Femur (tissue), 1 donor: ENCODE measurements around the gene PICK1.
A peak's percentile ranks its signal among the peaks of the same experiment; 100 is the strongest.
"Not testable (repeated sequence)": the region's sequence is repeated elsewhere in the genome, so short reads cannot be mapped to it uniquely, and the experiment has no call there.

Experiments used
- DNase-seq: peaks from one replicate; pipeline ENCODE4 v3.0.0-alpha.2; 2017

PICK1 gene

DNA sequence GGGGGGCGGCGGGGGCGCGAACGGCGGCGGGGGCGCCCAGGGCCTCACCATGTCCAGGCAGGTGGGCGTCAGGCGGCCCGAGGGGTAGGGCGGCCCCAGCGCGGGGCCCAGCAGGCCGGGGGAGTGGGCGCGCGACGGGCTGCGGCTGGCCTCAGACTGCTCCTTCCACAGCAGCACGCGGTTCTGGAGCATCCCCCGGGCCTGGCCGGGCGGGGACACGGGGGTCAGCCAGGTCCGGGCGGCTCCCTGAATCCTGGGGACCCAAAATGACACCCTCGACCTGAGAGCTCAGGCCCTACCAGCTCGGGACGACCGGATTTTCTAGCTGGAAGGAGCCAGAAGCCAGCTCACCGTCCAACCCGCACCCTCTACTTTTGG is 32.3 kb downstream of the PICK1 start:
- no peak for DNase-seq

DNA sequence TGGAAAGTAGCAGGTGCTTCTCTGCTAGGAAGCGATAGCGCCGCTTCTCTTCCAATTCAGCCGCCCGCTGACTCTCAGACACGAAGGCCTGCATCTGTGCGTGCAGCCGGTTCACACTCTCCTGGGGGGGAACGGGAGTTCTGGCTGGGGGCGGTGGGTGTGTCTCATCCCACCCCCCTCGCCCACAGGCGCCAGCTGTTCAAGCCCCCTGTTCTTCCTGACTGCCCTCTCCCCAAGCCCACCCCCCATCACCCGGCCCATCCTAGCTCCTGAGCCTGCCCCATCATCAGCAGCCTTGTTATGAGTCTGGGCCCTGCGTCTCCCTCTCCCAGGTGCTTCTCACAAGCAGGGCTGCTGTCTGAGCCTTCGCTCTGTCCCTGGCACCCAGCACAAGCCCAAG is 39.9 kb downstream of the PICK1 start:
- DNase-seq: peak; percentile 8

DNA sequence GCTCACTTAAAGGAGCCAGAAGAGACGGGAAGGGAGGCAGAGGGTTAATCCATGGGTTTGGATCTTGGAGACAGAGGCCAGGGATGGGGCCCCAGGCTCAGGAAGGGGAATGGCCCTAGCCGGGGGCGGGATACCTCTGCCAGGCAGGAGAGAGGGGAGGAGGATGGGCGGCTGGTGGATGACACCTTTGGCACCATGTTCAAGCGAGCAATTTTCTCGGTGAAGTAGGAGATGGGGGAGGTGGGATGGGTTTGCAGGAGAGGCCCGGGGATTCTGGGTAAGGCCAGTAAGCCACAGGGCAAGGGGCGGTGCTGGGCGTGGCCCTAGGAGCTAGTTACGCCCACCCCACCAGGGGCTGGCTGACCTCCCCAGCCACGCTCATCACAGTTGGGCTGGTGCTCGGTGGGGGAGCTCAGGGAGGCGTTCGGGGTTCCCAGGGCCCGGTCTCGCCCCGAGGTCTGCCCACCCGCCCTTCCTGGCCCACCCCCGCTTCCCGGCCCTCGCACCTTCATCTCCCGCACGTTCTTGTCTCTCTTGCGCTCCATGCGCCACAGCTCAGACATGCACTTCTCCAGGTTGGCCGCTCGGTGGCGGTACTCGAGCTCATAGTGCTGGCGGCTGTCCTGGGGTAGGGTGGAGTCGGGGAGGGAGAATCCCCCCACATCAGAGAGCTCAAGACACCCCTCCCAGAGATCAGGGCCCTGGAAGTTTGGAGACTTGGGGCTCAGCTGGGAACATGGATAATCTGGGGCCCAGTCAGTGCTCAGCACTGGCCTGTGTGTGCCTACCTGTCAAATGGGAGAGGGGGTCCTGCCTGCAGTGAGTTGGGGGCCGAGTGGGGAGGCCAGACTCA is 40.6 kb downstream of the PICK1 start:
- peak; percentile 37 for DNase-seq

DNA sequence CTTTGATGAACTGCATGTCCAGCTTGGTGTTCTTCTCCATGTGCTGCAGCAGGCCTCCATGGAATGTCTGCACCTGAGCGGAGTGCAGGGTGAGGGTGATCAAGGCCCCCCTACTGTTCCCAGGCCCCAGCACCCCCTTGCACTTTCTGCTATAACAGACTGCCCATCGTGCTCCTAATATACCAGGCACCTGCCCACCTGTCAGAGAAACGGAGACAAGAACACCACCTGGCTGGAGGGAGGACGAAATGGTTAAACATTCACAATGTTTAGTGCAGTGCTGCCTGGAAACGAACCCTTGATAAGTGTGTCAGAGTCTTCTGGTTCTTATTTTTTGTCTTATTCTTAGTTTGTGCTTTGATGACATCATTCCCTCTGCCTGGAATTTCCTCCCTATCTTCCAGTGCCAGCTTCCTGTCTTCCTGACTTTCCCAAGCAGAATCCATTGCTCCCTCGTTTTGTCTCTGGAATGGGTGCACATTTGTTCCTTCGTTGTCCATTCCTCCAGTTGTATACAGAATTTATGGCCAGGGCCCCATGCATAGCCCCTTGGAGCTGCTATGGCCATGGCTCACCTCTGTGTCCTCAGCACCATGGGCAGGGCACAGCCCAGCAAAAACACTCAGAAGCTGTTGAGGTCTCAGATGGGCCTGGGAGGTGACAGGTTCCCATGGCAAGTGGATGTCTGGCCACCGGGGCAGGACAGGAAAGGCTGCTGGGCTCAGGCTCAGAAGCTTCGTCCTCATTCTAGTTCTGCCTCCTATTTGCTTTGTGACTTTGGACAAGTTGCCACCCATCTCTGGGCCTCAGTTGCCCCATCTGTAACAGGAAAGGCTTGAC is 41.4 kb downstream of the PICK1 start:
- DNase-seq: peak; percentile 20

DNA sequence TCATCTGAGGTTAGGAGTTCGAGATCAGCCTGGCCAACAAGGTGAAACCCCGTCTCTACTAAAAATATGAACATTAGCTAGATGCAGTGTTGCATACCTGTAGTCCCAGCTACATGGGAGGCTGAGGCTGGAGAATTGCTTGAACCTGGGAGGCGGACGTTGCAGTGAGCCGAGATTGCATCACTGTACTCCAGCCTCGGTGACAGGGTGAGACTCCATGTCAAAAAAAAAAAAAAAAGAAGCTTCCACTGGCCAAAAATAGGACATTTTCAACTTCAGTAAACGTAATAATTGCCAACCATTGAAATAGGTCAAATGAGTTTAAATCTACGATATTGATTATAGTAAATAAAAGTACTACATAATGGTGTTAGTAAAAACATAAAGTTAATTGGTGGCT is 46.4 kb downstream of the PICK1 start:
- no peak for DNase-seq

DNA sequence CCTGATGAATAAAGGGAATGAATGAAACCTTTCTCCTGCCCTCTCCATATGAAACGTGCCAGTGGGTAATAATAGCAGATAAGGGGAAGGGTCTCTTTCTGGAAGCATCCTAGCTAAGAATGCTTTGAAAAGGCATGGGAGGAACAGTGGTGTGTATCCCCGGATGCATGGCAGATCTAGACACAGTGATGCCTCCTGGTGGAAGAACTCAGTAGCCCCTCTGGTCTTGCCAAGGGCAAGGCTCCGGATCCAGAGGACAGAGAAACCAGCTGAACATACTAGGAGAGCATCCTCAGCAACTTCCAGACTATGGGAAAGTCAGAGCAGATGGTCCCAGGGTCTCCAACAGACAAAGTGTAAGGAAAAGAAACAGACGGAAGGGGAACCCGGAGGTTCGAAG is 46.9 kb downstream of the PICK1 start:
- no peak for DNase-seq

DNA sequence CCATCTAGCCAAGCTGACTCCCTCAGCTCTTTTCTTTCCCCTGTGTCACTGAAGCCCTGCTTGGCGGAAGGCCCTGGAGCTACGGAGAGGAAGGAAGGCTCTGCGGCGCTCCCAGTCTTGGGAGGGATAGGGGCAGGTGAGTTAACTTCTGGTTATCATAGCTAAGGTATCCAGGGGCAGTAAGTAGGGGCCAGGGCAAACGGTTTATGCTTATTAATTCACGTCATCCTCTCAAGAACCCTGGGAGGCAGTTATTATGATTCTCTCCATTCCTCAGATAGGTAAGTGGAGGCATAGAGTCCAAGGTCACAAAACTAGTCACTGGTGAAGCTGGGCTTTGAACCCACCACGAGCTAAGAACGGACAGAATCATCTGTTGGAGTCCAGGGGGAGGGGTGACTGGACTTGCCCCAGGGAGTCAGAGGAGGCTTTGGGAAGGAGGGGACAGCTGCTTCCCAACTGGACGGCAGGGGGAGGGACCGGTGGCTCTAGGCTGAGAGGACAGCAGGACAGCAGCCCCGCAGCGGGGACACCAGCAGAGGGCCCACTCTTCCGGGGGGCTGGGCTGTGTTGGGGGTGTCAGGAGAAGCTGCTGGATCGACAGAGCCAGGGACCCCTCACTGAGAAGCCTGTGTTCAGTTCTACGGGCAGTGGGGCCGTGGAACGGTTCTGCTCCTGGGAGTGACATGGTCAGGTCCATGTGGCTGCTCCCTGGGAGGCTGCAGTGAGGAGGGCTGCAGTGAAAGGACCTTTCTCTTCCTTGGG is 49.8 kb downstream of the PICK1 start:
- DNase-seq: peak; percentile 16

DNA sequence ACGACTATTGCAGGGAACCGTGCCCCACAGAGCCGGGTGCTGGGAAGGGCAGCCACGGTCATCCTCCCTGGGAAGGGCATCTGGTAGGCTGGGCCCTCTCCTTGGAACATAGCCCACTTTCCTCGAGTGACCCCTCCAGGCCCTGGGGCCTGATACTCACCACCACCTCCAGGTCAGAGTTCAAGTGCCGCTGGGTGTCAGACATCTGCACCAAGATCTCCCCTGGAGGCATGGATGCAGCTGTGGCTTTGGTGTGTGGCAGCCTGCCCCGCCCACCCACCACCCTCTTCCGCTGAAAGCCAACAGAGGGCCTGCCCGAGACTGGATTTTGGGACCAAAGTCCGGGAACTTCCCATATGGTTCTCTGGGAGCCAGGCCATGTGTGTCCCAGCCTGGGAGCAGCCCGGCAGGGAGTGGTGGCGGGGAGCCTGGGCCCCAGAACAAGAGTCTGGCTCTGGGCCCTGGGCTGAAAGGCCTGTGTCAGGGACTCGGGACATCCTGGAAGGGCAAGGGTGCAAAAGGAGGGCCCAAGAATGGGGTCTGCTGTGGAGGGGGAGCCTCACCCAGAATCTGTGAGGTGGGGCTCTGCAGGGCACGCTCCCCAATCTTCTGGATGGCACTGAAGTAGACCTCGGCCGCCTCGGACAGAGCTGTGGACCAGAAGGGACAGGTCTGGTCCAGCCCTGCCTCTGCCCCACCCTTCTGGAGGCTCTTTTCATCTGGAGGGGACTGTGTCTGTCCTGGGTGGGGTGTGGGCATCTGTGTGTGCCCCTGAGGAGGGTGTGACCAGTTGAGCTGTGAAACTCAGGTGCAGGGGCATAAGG is 50.7 kb downstream of the PICK1 start:
- peak; percentile 49 for DNase-seq

DNA sequence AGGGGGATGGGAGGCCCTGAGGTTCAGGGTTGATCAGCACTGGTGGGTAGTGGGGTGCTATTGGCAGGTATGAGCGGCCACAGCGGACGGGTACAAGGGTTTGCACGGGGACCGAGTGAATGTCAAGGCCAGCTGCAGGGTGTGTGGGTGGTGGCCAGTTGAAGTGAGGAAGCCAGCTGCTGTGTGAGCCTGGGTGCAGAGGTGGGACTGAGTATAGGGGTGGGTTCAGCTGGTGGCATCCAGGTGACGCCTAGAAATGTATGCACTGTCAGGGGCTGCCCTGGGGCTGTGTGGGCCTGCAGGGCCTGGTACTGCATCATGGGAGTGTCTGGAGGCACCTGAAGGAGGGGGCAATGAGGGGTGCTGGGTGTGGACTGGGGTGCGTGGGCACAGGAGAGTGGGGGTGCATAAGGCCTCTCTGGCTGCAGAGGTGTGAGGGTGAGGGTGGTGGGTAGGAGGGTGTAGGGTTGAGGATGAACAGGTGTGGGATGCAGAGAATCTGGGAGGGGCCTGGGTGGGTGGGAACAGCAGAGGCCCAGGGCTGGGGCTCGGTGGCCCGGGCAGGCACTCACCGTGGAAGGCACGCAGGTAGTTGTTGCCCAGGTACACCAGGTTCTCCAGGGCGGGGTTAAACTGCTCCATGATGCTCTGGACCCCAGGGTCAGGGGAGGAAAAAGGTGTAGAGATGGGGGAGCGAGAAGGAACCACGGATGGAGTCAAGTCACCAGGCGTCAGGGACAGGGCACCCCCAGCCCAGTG is 51.5 kb downstream of the PICK1 start:
- DNase-seq: peak; percentile 17

DNA sequence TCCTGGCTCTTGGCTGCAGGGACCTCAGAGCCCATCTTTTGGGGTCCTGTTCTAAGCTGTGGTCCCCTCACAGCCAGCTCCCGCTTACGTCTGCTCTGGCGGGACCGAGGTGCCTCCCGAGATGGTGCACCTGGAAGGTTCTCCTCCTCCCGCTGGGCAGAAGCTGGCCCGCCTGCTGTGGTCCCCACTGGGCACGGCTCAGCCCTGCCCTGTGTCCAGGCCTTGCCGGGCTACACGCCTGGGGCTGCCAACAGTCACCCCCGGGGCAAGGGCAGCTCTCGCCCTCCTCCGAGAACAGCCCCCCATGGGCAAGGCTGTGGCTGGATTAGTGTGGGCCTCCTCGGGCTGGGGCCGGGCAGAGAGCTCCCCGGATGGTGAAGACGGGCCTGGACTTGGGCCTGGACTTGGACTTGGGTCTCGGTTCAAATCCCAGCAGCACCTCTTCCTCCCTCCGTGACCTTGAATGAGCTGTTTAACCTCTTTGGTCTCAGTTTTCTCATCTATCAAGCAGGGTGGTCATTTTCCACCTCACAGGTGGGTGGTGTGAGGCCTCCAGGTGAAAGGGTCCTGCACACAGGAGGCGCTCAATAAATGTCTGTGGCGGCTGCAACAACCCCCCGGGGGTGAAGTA is 52.3 kb downstream of the PICK1 start:
- peak; percentile 26 for DNase-seq

DNA sequence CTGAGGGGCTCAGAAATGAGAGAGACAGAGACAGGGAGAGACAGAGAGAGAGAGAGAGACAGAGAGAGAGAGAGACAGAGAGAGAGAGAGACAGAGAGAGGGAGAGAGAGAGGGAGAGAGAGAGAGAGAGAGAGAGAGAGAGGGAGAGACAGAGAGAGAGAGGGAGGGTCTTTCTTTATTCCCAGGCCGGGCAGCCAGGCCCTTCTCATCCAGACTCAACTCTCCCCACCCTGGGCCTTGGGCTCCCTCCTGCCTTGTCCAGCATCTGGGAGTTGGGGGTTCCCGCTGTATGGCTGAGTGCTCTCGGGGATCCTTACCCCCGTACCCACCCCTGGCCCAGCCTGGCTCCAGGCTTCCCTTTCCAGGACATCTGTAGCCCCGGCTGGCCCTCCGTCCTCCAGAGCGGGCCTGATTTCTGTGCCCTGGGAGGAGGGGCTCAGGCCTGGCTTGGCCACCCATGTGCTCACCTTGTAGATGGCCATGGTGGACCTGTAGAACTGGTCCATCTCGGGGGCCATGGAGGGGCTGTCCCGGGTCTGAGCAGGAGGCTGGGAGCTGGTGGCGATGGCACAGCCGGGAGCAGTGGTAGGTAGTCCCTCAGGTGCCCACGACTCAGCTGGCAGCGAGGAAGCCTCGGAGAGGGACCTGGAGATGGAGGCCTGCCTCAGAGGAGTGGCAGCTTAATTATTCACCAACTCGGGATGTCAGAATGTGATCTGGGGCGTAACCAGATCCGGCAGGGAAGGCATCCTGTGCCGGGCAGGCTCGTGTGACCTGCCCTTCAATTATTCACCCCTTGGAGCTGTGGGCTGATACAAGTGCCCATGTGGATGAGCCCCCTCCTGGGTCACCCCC is 53.0 kb downstream of the PICK1 start, which contains the start of gene BAIAP2L2:
TSS of gene BAIAP2L2 (minus strand) at position 677 of the 855 bp plus-strand sequence. CDS start at position 518, 159 bp downstream.
- peak; percentile 12 for DNase-seq

DNA sequence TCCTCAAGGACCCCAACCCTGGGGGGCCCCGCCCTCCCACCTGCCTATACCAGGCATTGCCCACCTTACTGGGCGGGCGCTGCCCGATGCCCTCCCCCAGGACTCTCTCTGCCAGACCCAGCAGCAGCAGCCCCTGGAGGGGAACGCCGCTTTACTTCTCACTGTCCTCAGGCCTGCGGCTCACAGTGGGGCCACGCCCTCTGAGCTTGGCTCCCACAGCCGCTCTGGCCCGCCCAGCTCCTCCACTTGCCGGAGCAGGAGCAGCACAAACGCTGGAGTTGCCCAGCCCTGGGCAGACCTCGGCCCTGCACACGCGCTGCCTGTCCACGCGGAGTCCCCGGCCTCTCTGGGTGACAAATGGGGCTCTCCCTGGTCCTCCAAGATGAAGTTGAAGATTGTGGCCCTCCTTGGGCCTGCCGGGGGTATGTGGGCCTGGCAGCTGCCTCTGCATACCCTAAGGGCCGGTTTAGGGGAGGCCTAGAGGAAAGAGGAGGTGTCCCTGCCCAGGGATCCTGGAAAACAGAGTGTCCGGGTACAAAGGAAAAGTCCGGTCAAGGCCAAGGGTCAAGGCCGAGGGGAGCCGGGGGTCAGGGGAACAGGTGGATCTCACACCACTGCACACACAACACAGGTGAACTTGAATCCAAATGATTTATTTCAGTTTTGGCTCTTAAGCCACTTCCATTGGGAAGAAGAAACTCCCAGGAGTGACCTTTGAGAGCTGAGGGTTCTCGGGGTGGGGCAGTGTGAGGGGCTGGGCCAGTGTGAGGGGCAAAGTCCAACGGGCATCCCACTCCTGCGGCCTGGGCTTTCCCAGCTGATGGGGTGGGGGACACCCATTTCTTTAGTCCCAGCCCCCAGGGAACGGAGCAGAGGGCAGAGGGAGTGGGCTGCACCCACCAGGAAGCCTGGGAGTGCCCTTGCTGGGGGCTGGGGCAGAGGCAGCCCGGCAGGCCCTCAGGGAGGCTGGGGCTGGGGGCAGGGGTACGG is 54.0 kb downstream of the PICK1 start:
- DNase-seq: peak; percentile 41

DNA sequence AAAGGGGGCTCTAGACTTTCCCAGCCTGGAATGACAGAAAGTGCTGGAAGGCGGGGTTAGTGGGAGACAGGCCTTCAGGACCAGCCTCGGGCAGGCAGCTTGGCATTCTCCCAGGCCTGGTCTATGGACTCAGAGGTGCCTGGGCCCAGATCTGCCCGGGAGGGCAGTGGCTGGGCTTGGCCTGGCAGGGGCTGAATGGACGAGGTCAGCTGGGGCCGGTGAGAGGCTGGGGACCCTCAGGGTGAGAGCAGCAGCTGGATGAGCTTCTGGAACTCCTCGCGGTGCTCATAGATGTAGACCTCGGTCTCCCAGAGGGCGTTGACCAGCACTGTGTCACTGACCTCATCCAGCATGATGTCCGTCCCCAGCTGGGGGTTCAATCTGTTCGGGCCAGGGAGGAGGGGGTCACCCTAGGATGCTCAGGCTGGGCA is 54.7 kb downstream of the PICK1 start:
- DNase-seq: peak; percentile 24

DNA sequence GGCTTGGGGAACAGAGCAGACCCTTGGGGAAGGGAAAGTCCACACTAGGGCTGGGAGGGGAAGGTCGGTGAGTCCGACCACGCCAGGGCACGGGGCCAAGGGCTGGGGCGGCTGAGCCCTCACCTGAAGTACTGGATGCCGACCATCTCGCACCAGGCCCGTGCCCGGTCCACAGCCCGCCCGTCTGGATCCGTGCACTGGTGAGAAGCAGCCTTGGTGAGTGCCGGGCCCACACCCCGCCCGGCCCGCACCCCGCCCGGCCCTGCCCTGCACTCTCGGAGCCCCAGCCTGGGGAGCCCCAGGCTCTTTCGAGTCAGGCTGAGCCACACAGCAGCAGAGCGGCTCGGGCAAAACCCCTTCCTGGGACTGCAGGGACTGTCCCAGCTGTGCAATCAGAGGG is 55.2 kb downstream of the PICK1 start:
- no peak for DNase-seq

DNA sequence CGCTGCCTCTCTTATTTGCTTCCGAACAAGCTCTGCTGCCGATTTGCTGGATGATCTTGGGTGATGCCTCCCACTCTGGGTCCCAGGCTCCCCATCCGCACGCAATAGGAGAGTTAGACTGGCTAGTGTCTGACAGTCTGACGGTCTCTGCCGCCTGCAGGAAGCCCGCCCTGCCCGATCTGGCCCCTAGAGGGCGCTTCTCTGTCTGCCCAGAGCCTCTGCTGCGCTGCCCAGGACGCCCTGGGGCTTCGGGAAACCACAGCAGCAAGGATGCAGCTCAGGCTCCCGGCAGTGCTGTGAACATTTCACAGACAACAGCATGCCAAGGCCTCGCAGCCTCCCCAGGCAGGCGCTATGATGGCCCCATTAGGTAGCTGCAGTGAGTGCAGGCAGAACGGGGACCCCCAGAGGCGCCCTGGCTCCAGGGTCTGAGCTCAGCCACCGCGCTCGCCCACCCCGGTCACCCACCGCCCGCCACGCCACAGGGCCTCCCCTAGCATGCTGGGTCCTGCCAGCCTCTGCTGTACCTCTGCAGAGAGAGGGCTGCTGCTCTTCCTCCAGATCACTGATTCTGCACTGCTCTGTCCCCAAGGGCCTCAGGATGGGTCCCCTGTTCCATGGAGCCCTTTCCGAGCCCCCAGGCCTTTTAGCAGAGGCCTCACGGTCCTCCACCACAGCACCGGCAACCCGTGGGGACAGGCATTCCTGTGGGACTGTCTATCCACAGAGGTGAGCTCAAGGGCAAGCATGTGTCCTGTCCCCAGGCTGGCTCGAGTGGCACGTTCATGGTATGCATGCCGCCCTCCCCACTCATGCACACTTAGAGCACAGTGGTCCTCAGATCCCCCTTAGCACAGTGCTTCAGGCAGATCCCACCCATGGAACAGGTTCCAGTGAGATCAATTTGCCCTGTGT is 57.5 kb downstream of the PICK1 start:
- DNase-seq: peak; percentile 90

DNA sequence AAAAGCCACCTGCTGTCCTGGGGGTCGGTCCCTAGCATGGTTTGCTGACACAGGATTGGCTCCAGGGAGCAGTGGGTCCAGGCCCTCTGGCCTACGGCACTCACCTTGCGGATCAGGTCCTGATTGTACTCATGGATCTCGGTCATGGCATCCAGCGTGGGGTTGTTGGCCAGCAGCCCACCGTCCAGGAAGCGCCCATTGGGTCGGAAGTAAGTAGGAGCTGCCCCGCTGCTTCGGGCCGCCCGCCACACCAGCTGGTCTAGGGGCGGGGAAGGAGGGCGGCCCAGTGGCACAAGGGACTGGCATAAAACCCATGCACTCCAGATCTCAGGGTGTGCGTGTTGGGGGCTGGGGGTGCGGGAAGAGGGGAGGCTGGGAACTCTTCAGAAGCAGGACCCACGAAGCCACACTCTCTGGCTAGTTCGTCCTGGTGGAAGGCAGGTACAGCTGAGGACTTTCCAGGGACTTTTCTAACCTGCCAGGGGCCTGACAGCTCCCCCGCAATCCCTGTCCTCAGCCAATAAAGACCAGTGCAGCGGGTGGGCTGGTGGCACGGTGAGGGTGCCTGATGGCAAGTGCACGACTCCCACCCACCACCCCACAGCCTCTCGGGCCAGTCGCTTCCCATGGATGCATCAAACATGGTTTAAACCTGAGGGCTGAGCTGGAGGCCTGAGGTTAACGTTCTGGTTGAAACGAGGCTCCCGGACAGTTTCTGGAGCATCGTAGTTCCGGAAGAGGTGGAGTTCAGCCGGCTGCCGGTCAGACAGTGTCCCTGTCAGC is 58.4 kb downstream of the PICK1 start:
- DNase-seq: peak; percentile 15

DNA sequence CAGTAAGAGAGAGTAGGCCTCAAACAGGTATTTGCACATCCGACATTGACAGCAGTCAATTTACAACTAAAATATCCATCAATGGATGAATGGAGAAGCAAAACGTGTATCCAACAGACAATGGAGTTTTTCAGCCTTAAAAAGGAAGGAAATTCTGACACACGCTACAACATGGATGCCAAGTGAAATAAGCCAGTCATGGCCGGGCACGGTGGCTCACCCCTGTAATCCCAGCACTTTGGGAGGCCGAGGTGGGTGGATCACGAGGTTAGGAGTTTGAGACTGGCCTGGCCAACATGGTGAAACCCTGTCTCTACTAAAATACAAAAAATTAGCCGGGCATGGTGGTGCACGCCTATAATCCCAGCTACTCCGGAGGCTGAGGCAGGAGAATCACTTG is 60.4 kb downstream of the PICK1 start:
- not testable (repeated sequence) for DNase-seq
